ENCODE data around the gene DHPS. TPM values are rescaled to one million over a fixed set of nuclear protein-coding genes. Genes with fewer than 3 reads are reported as not detected.
"Not testable (repeated sequence)": the region's sequence is repeated elsewhere in the genome, so short reads cannot be mapped to it uniquely, and the experiment has no call there.

Gene DHPS
- total RNA-seq: 68.0 TPM
- polyA plus RNA-seq (ENCODE audit: insufficient read depth in 1 of 8, insufficient read length in 8 of 8, low replicate concordance in 1 of 8): 10 to 100 TPM; 55.2 to 73.4 (median 63.3) TPM
- long read RNA-seq, donor 1, partial matches to known transcripts: 0 of 6 reads
- long read RNA-seq, donor 1, other reads (novel, unspliced or antisense): 0 of 6 reads
- long read RNA-seq, donor 2, partial matches to known transcripts: 0 of 1 reads
- long read RNA-seq, donor 2, other reads (novel, unspliced or antisense): 0 of 1 reads
- long read RNA-seq, donor 3, transcript DHPS-201 (9 exons, 1,363 nt): major isoform, 20 of 24 reads
- long read RNA-seq, donor 3, partial matches to known transcripts: 0 of 24 reads
- long read RNA-seq, donor 3, other reads (novel, unspliced or antisense): 0 of 24 reads
- long read RNA-seq, donor 4, transcript DHPS-201 (9 exons, 1,363 nt): major isoform, 21 of 26 reads
- long read RNA-seq, donor 4, partial matches to known transcripts: 0 of 26 reads
- long read RNA-seq, donor 4, other reads (novel, unspliced or antisense): 0 of 26 reads
- long read RNA-seq, donor 5, transcript DHPS-201 (9 exons, 1,363 nt): major isoform, 22 of 27 reads
- long read RNA-seq, donor 5, partial matches to known transcripts: 0 of 27 reads
- long read RNA-seq, donor 5, other reads (novel, unspliced or antisense): 0 of 27 reads
- long read RNA-seq, donor 6, transcript DHPS-201 (9 exons, 1,363 nt): major isoform, 36 of 47 reads
- long read RNA-seq, donor 6, transcript DHPS-221 (8 exons, 1,176 nt): minor isoform, 6 of 47 reads
- long read RNA-seq, donor 6, partial matches to known transcripts: 0 of 47 reads
- long read RNA-seq, donor 6, other reads (novel, unspliced or antisense): 0 of 47 reads
- long read RNA-seq, donor 7, transcript DHPS-201 (9 exons, 1,363 nt): major isoform, 12 of 21 reads
- long read RNA-seq, donor 7, partial matches to known transcripts: 0 of 21 reads
- long read RNA-seq, donor 7, other reads (novel, unspliced or antisense): 0 of 21 reads
- long read RNA-seq, donor 8, transcript DHPS-201 (9 exons, 1,363 nt): major isoform, 16 of 21 reads
- long read RNA-seq, donor 8, partial matches to known transcripts: 0 of 21 reads
- long read RNA-seq, donor 8, other reads (novel, unspliced or antisense): 0 of 21 reads
- long read RNA-seq, donor 9, transcript DHPS-201 (9 exons, 1,363 nt): major isoform, 15 of 21 reads
- long read RNA-seq, donor 9, partial matches to known transcripts: 0 of 21 reads
- long read RNA-seq, donor 9, other reads (novel, unspliced or antisense): 0 of 21 reads
- long read RNA-seq, donor 10, transcript DHPS-201 (9 exons, 1,363 nt): major isoform, 19 of 28 reads
- long read RNA-seq, donor 10, partial matches to known transcripts: 0 of 28 reads
- long read RNA-seq, donor 10, other reads (novel, unspliced or antisense): 0 of 28 reads
- long read RNA-seq, donor 11, transcript DHPS-201 (9 exons, 1,363 nt): major isoform, 18 of 23 reads
- long read RNA-seq, donor 11, partial matches to known transcripts: 0 of 23 reads
- long read RNA-seq, donor 11, other reads (novel, unspliced or antisense): 0 of 23 reads

GRCh38 chr19:12681074-12681987 is at the start of gene DHPS:
DHPS (minus strand) TSS chr19:12681880; CDS start chr19:12681766, 114 bp downstream.
- Histone ChIP-seq H3K9me3 (replicated peaks; ENCODE audit: control insufficient read depth, low read depth, low read length) (no peaks in the 10 kb centered on the region), H3K27ac (ENCODE audit: low read length) (peak within 1 kb of the TSS; percentile 99), H3K4me1 (ENCODE audit: control insufficient read depth, insufficient read depth, low read length) (peaks cover 2% of the 10 kb centered on the region), H3K4me3 (ENCODE audit: low read length) (peak within 1 kb of the TSS; percentile 99), H3K36me3 (ENCODE audit: control insufficient read depth, insufficient read depth, low read length) (peaks cover 34% of the 10 kb centered on the region), H3K27me3 (ENCODE audit: control insufficient read depth, insufficient read depth, low read length) (no peaks in the 10 kb centered on the region)
- WGBS (ENCODE audit: insufficient coverage): under 1% methylated on average over 68 of the region's 68 CpGs
- DNase-seq: peak; percentile 99

GRCh38 chr19:12731337-12731736 is 49.7 kb upstream of the DHPS start:
- WGBS (ENCODE audit: insufficient coverage): 91% methylated on average over 23 of the region's 24 CpGs
- peaks cover 40% of the 10 kb centered on the region for H3K36me3 ChIP-seq (ENCODE audit: control insufficient read depth, insufficient read depth, low read length)
- DNase-seq: no peak
- H3K9me3 ChIP-seq (replicated peaks; ENCODE audit: control insufficient read depth, low read depth, low read length): no peaks in the 10 kb centered on the region
- peaks cover 20% of the 10 kb centered on the region for H3K4me1 ChIP-seq (ENCODE audit: control insufficient read depth, insufficient read depth, low read length)
- no peak overlapping the region for H3K4me3 ChIP-seq (ENCODE audit: low read length)
- H3K27me3 ChIP-seq (ENCODE audit: control insufficient read depth, insufficient read depth, low read length): no peaks in the 10 kb centered on the region
- no peak overlapping the region for H3K27ac ChIP-seq (ENCODE audit: low read length)

GRCh38 chr19:12730064-12730463 is 48.4 kb upstream of the DHPS start:
- DNase-seq: no peak
- 80% methylated on average over 2 of the region's 3 CpGs for WGBS (ENCODE audit: insufficient coverage)
- Histone ChIP-seq H3K4me3 (ENCODE audit: low read length) (no peak overlapping the region), H3K27ac (ENCODE audit: low read length) (no peak overlapping the region), H3K9me3 (replicated peaks; ENCODE audit: control insufficient read depth, low read depth, low read length) (no peaks in the 10 kb centered on the region), H3K36me3 (ENCODE audit: control insufficient read depth, insufficient read depth, low read length) (peaks cover 40% of the 10 kb centered on the region), H3K4me1 (ENCODE audit: control insufficient read depth, insufficient read depth, low read length) (peaks cover 18% of the 10 kb centered on the region), H3K27me3 (ENCODE audit: control insufficient read depth, insufficient read depth, low read length) (no peaks in the 10 kb centered on the region)

- Histone ChIP-seq H3K27me3 (ENCODE audit: control insufficient read depth, insufficient read depth, low read length) (no peaks in the 10 kb centered on the region), H3K4me3 (ENCODE audit: low read length) (no peak overlapping the region), H3K27ac (ENCODE audit: low read length) (no peak overlapping the region), H3K4me1 (ENCODE audit: control insufficient read depth, insufficient read depth, low read length) (peaks cover 22% of the 10 kb centered on the region), H3K36me3 (ENCODE audit: control insufficient read depth, insufficient read depth, low read length) (peaks cover 40% of the 10 kb centered on the region), H3K9me3 (replicated peaks; ENCODE audit: control insufficient read depth, low read depth, low read length) (no peaks in the 10 kb centered on the region)
- no peak for DNase-seq
- 93% methylated on average over 7 of the region's 9 CpGs for WGBS (ENCODE audit: insufficient coverage)
These were observed 46.2 kb upstream of the DHPS start for GRCh38 chr19:12727745-12728433.

- peaks cover 17% of the 10 kb centered on the region for H3K4me1 ChIP-seq (ENCODE audit: control insufficient read depth, insufficient read depth, low read length)
- peaks cover 37% of the 10 kb centered on the region for H3K36me3 ChIP-seq (ENCODE audit: control insufficient read depth, insufficient read depth, low read length)
- H3K27ac ChIP-seq (ENCODE audit: low read length): no peak overlapping the region
- no peaks in the 10 kb centered on the region for H3K27me3 ChIP-seq (ENCODE audit: control insufficient read depth, insufficient read depth, low read length)
- H3K4me3 ChIP-seq (ENCODE audit: low read length): no peak overlapping the region
- no CpG with 5 or more reads among the region's 2 CpGs for WGBS (ENCODE audit: insufficient coverage)
- no peak for DNase-seq
- no peaks in the 10 kb centered on the region for H3K9me3 ChIP-seq (replicated peaks; ENCODE audit: control insufficient read depth, low read depth, low read length)
These were observed 45.3 kb upstream of the DHPS start for GRCh38 chr19:12726988-12727316.

GRCh38 chr19:12725612-12726011 is 43.9 kb upstream of the DHPS start:
- DNase-seq; H3K4me3 ChIP-seq (ENCODE audit: low read length); H3K27me3 ChIP-seq (ENCODE audit: control insufficient read depth, insufficient read depth, low read length); H3K9me3 ChIP-seq (replicated peaks; ENCODE audit: control insufficient read depth, low read depth, low read length); H3K27ac ChIP-seq (ENCODE audit: low read length): not testable (repeated sequence)
- WGBS (ENCODE audit: insufficient coverage): 94% methylated on average over 6 of the region's 10 CpGs
- Histone ChIP-seq H3K36me3 (ENCODE audit: control insufficient read depth, insufficient read depth, low read length) (peaks cover 26% of the 10 kb centered on the region), H3K4me1 (ENCODE audit: control insufficient read depth, insufficient read depth, low read length) (peaks cover 25% of the 10 kb centered on the region)

- WGBS (ENCODE audit: insufficient coverage): 3% methylated on average over 16 of the region's 28 CpGs
- H3K27me3 ChIP-seq (ENCODE audit: control insufficient read depth, insufficient read depth, low read length): no peaks in the 10 kb centered on the region
- no peaks in the 10 kb centered on the region for H3K9me3 ChIP-seq (replicated peaks; ENCODE audit: control insufficient read depth, low read depth, low read length)
- peaks cover 16% of the 10 kb centered on the region for H3K36me3 ChIP-seq (ENCODE audit: control insufficient read depth, insufficient read depth, low read length)
- H3K27ac ChIP-seq (ENCODE audit: low read length): peak within 1 kb of the TSS; percentile 96
- H3K4me1 ChIP-seq (ENCODE audit: control insufficient read depth, insufficient read depth, low read length): peaks cover 33% of the 10 kb centered on the region
- peak within 1 kb of the TSS; percentile 73 for H3K4me3 ChIP-seq (ENCODE audit: low read length)
- peak; percentile 74 for DNase-seq
These were observed 42.2 kb upstream of the DHPS start, which contains the start of gene TNPO2 for GRCh38 chr19:12723641-12724426. TNPO2 (minus strand) TSS chr19:12723932; CDS start chr19:12720977, 2,955 bp downstream.

- H3K4me3 ChIP-seq (ENCODE audit: low read length): peak overlapping the region; percentile 73
- no peaks in the 10 kb centered on the region for H3K27me3 ChIP-seq (ENCODE audit: control insufficient read depth, insufficient read depth, low read length)
- peaks cover 33% of the 10 kb centered on the region for H3K4me1 ChIP-seq (ENCODE audit: control insufficient read depth, insufficient read depth, low read length)
- peak; percentile 33 for DNase-seq
- WGBS (ENCODE audit: insufficient coverage): 3% methylated on average over 5 of the region's 7 CpGs
- peak overlapping the region; percentile 96 for H3K27ac ChIP-seq (ENCODE audit: low read length)
- H3K9me3 ChIP-seq (replicated peaks; ENCODE audit: control insufficient read depth, low read depth, low read length): no peaks in the 10 kb centered on the region
- peaks cover 17% of the 10 kb centered on the region for H3K36me3 ChIP-seq (ENCODE audit: control insufficient read depth, insufficient read depth, low read length)
These were observed 41.6 kb upstream of the DHPS start for GRCh38 chr19:12723381-12723640.

All from muscle of leg (tissue), 16 donors.